Lower leg skin (tissue), 4 donors: ENCODE data around the gene ZNF692. TPM values are rescaled to one million over a fixed set of nuclear protein-coding genes. Genes with fewer than 3 reads are reported as not detected.

ENCODE experiments used
- DNase-seq, 2 donors: peaks; one replicate each; pipeline ENCODE4 v3.0.0-alpha.2; 2019; ENCODE audit warnings: low spot score in 2 of 2
- H3K4me3 ChIP-seq: fragments of 200-600 bp; sonication (generic); 2 replicates; pipeline ENCODE4 v1.5.1; 2017; ENCODE audit warnings: mild to moderate bottlenecking, low read depth; ENCODE audit not compliant: poor library complexity, severe bottlenecking
- CTCF ChIP-seq, 3 donors: fragments of 450-650 bp; IDR thresholded peaks; one replicate each; pipeline ENCODE4 v1.5.1; 2016; ENCODE audit warnings: antibody characterized with exemption in 3 of 3, mild to moderate bottlenecking in 3 of 3, moderate library complexity in 2 of 3
- POLR2A ChIP-seq, 2 donors: fragments of 450-650 bp; IDR thresholded peaks; one replicate each; pipeline ENCODE4 v1.6.1; 2016 to 2017; ENCODE audit warnings: antibody characterized with exemption in 2 of 2, mild to moderate bottlenecking in 1 of 2, moderate library complexity in 1 of 2
- WGBS, 2 donors: methylation state at CpG; one replicate each; pipeline ENCODE4 v1.1.5; 2018; 5-methylcytosine and 5-hydroxymethylcytosine counted together
- intact Hi-C: fragments of 100-400 bp; cut with DNase I; formaldehyde crosslinking; loops from one replicate; pipeline ENCODE4 v1.15.0; 2023; ENCODE audit warnings: low total_unique reads
- total RNA-seq, 4 donors: library from RNA; depleted of rRNA; stranded (reverse); fragments of >200 nt; gene quantifications; one replicate each; pipeline ENCODE4 v1.1.0, GENCODE V29; 2016

Gene ZNF692
- total RNA-seq, 4 donors from 2014 or later = 46.3 to 90.2 (median 65.2) TPM

DNA sequence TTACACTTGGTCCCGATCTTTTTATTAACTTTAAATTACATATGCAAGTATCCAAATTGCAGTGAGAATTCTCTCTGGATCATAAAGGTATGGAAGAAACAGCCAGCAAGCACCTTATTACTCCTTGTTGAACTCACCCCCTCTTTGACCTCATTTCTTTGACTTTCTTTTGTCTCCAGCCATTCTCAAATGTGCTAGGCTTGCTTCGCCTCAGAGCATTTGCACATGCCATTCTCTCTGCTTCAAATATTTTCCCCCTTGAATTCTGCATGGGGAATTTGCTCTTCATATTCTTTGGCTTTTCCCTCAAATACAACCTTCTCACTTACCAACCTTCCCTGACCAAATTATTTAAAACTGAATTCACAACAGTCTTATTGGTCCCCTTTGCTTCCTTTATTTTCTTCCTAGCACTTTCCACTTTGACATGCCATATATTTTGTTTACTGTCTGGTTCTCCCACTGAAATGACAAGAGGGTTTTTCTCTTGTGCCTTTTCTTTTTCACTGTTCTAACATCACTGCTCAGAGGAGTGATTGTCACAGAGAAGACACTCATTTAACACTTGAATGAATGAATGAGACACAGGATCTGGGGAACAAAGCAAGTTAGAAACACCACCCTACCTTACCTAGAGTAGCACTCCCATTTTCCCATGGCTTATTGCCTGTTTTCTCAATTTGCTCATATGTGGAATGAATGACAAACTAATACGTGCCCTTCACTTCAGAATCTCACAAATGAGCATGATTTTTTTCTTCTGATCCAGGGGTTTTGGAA lies 45.7 kb upstream of the ZNF692 start:
- DNase-seq = no peak
- TF ChIP-seq POLR2A (IDR thresholded peaks at IDR 0.05) = no peak
- no peak for TF ChIP-seq CTCF (IDR thresholded peaks at IDR 0.05)
- 87 to 89% methylated on average over 3 of the region's 3 CpGs for WGBS, 2 donors
- H3K4me3 ChIP-seq = no peak overlapping the region
- intact Hi-C loops = no loop called here

DNA sequence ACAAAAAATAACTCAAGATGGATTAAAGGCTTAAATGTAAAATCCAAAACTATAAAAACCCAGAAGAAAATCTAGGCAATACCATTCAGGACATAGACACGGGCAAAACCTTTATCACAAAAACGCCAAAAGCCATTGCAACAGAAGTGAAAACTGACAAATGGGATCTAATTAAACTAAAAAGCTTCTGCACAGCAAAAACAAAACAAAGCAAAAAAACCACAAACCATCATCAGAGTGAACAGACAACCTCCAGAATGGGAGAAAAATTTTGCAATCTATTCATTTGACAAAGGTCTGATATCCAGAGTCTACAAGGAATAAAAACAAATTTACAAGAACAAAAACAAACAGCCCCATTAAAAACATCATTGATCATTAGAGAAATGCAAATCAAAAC lies 42.7 kb upstream of the ZNF692 start:
- 81 to 88% methylated on average over 2 of the region's 2 CpGs for WGBS, 2 donors

GRCh38 chr1:248900637-248901036 lies 41.8 kb upstream of the ZNF692 start:
- TF ChIP-seq POLR2A (IDR thresholded peaks at IDR 0.05) (no peak), CTCF (IDR thresholded peaks at IDR 0.05) (no peak)
- no peak for DNase-seq
- intact Hi-C loops = no loop called here
- no peak overlapping the region for H3K4me3 ChIP-seq
- 83 to 100% methylated on average over 1 of the region's 1 CpG for WGBS, 2 donors

More for the DNA sequence above, 42.7 kb upstream of the ZNF692 start:
- no peak overlapping the region for H3K4me3 ChIP-seq
- DNase-seq = no peak
- intact Hi-C loops = no loop called here
- TF ChIP-seq CTCF (IDR thresholded peaks at IDR 0.05) (no peak), POLR2A (IDR thresholded peaks at IDR 0.05) (no peak)

DNA sequence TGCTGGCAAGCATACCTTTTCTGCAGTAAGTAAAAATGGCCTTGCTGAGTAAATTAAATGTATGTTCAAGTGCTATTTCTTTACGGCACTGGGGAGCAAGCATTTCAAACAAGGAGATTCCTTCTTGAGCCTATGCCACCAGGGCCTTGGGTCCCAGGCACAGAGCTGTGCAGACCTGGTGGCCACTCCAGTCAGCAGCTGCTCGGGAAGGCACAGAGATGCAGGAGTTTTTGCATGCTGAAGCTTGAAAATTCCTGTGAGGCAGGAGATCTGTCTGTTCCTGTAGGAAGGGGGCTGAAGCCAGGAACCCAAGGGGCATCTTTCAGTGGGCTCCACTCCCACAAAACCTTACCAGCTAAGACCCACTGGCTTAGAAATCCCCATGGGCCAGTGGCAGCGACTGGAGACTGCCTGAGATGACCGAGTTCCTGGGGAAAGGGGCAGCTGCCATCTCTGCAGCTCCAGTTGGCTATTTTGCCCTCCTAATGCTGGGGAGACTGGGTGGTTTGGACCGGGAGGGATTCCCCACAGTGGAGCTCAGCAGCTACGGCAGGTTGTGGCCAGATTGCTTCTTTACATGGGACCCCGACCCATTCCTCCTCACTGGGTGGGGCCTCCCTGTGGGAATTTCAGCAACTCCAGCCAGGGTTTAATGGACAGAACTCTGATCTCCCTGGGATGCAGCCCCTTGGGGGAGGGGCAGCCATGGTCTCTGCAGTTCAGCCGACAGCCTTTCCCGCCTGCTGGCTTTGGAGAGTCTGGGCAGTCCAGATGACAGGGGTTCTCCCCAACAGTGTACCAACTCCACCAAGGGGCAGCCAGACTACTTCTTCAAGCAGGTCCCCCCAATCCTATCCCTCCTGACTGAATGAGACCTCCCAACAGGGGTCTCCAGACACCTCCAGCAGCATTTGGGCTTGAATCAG lies 38.8 kb upstream of the ZNF692 start:
- intact Hi-C loops = no loop called here
- no peak overlapping the region for H3K4me3 ChIP-seq
- 68 to 73% methylated on average over 8 to 9 of the region's 9 CpGs for WGBS, 2 donors
- TF ChIP-seq POLR2A (IDR thresholded peaks at IDR 0.05) (no peak), CTCF (IDR thresholded peaks at IDR 0.05) (no peak)
- no peak for DNase-seq

DNA sequence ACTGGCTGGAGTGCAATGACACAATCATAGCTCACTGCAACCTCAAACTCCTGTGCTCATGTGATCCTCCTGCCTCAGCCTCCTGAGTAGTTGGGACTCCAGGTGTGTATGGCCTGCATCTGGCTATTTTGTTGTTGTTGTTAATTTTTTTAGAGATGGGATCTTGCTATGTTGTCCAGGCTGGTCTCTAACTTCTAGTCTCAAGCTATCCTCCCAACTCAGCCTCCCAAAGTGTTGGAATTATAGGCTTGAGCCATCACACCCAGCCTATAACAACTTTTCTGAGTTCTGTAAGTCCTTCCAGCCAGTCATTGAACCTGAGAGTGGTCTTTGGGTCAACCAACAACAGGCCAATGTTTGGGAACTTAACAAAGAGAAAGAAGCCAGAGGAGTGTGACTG lies 36.0 kb upstream of the ZNF692 start:
- intact Hi-C loops = no loop called here
- no peak for DNase-seq
- no peak for TF ChIP-seq CTCF (IDR thresholded peaks at IDR 0.05)
- H3K4me3 ChIP-seq = no peak overlapping the region
